WERI-Rb-1 (cell line): ENCODE data around the gene SERPING1.

Experiments
- DNase-seq: peaks from one replicate; pipeline ENCODE4 v3.0.0-alpha.2; 2020
- H3K27ac ChIP-seq: fragments of 250-450 bp; sonication (Bioruptor Pico); 2 replicates; pipeline ENCODE4 v1.5.1; 2020; ENCODE audit warnings: mild to moderate bottlenecking, moderate library complexity
- H3K27me3 ChIP-seq: fragments of 250-450 bp; sonication (Bioruptor Pico); 2 replicates; pipeline ENCODE4 v1.5.1; 2021; ENCODE audit warnings: mild to moderate bottlenecking, low read depth, moderate library complexity; ENCODE audit not compliant: insufficient read depth, severe bottlenecking
- H3K36me3 ChIP-seq: fragments of 250-450 bp; sonication (Bioruptor Pico); 2 replicates; pipeline ENCODE4 v1.5.1; 2020; ENCODE audit warnings: mild to moderate bottlenecking, moderate library complexity
- H3K4me3 ChIP-seq: 2 replicates; pipeline ENCODE4 v1.5.1; 2011; ENCODE audit warnings: low read depth, mild to moderate bottlenecking, control low read depth, low read length
- H3K9me3 ChIP-seq: fragments of 250-450 bp; sonication (Bioruptor Pico); 2 replicates; pipeline ENCODE4 v1.5.1; 2021; ENCODE audit warnings: mild to moderate bottlenecking, moderate library complexity; ENCODE audit not compliant: severe bottlenecking
- CTCF ChIP-seq: IDR thresholded peaks from 2 replicates; pipeline ENCODE4 v1.5.1; 2011; ENCODE audit warnings: low read depth, mild to moderate bottlenecking, control low read depth, inconsistent platforms, low read length

SERPING1 gene

GRCh38 chr11:57622263-57622662, 24.8 kb downstream of the SERPING1 start:
- no peak overlapping the region for H3K4me3 ChIP-seq
- peaks cover 11% of the 10 kb centered on the region for H3K9me3 ChIP-seq
- H3K27ac ChIP-seq, result no peak overlapping the region
- no peak for TF ChIP-seq CTCF
- H3K27me3 ChIP-seq, result peaks cover 62% of the 10 kb centered on the region
- no peaks in the 10 kb centered on the region for H3K36me3 ChIP-seq
- no peak for DNase-seq

- no peaks in the 10 kb centered on the region for H3K36me3 ChIP-seq
- no peak for TF ChIP-seq CTCF
- no peak overlapping the region for H3K4me3 ChIP-seq
- no peak overlapping the region for H3K27ac ChIP-seq
- H3K27me3 ChIP-seq, result peaks cover 70% of the 10 kb centered on the region
- peaks cover 5% of the 10 kb centered on the region for H3K9me3 ChIP-seq
- DNase-seq, result no peak
Observed at GRCh38 chr11:57624864-57625263, 27.4 kb downstream of the SERPING1 start.

GRCh38 chr11:57626895-57627294, 29.4 kb downstream of the SERPING1 start:
- Histone ChIP-seq H3K36me3 (no peaks in the 10 kb centered on the region), H3K27me3 (peaks cover 86% of the 10 kb centered on the region), H3K27ac (no peak overlapping the region), H3K4me3 (no peak overlapping the region), H3K9me3 (peaks cover 3% of the 10 kb centered on the region)
- TF ChIP-seq CTCF, result no peak
- no peak for DNase-seq

- H3K36me3 ChIP-seq, result no peaks in the 10 kb centered on the region
- no peak for TF ChIP-seq CTCF
Observed at GRCh38 chr11:57630171-57630570, 32.7 kb downstream of the SERPING1 start.

GRCh38 chr11:57632116-57632515, 34.6 kb downstream of the SERPING1 start:
- no peak for TF ChIP-seq CTCF
- Histone ChIP-seq H3K36me3 (no peaks in the 10 kb centered on the region), H3K27ac (no peak overlapping the region), H3K9me3 (peaks cover 3% of the 10 kb centered on the region), H3K27me3 (peaks cover 79% of the 10 kb centered on the region), H3K4me3 (no peak overlapping the region)
- DNase-seq, result no peak

More at GRCh38 chr11:57630171-57630570, 32.7 kb downstream of the SERPING1 start:
- Histone ChIP-seq H3K27me3 (peaks cover 85% of the 10 kb centered on the region), H3K27ac (no peak overlapping the region), H3K4me3 (no peak overlapping the region), H3K9me3 (peaks cover 3% of the 10 kb centered on the region)
- no peak for DNase-seq

GRCh38 chr11:57633394-57634070, 36.0 kb downstream of the SERPING1 start:
- Histone ChIP-seq H3K9me3 (no peaks in the 10 kb centered on the region), H3K4me3 (no peak overlapping the region), H3K27ac (no peak overlapping the region), H3K36me3 (no peaks in the 10 kb centered on the region), H3K27me3 (peaks cover 75% of the 10 kb centered on the region)
- TF ChIP-seq CTCF, result no peak
- no peak for DNase-seq
